Left hindlimb (tissue), 1 donor: ENCODE results near the gene HS3ST2.
"Not testable (repeated sequence)": the region's sequence is repeated elsewhere in the genome, so short reads cannot be mapped to it uniquely, and the experiment has no call there.

Source experiments
- DNase-seq: peaks from one replicate; pipeline ENCODE4 v3.0.0-alpha.2; 2018

The HS3ST2 gene

DNA sequence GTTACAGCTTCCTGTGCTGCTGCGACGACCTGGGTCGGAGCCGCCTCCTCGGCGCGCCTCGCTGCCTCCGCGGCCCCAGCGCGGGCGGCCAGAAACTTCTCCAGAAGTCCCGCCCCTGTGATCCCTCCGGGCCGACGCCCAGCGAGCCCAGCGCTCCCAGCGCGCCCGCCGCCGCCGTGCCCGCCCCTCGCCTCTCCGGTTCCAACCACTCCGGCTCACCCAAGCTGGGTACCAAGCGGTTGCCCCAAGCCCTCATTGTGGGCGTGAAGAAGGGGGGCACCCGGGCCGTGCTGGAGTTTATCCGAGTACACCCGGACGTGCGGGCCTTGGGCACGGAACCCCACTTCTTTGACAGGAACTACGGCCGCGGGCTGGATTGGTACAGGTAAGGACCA, 746 bp downstream of the HS3ST2 start:
- peak; percentile 29 for DNase-seq

DNA sequence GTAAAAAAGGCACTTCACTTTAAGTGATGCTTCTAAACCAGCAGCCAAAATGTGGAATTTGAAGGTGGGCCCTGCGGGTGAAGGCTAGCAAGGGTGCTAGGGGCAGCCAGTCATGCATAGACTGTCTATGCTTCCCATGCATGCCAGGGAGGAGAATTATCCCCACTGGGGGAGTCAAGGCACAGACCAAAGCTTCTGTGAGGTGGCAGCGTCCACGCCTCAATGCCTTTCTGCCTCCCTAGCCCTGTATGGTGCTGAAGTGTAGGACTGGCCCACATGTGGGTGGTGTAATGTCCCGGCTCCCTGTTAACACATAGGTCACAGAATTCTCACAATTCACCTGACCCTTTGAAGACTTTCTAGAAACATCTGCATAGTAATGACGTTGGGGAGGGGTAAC, 1.9 kb downstream of the HS3ST2 start:
- DNase-seq: no peak

DNA sequence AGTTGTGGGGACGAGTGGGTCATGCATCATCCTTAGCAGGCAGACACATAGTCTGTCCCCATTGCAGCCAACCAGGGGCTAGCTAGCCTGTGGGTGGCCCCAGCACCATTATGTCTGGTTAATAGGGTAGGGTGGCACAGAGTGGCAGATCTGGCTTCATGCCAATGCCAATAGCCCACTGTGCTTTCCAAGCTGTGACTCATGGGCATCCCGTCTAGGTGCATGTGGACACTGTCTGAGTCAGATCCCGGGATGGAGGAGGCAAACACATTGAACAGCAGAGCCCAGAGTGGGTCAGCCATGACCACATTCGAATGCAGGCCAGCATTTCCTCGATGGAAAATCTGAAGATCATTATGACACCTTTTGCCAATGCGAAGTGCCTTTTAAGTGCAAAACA, 2.5 kb downstream of the HS3ST2 start:
- no peak for DNase-seq

DNA sequence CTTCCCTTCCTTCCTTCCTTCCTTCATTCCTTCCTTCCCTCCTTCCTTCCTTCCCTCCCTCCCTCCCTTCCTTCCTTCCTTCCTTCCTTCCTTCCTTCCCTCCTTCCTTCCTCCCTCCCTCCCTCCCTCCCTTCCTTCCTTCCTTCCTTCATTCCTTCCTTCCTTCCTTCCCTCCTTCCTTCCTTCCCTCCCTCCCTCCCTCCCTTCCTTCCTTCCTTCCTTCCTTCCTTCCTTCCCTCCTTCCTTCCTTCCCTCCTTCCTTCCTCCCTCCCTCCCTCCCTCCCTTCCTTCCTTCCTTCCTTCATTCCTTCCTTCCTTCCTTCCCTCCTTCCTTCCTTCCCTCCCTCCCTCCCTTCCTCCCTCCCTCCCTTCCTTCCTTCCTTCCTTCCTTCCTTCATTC, 4.8 kb downstream of the HS3ST2 start:
- DNase-seq: not testable (repeated sequence)

DNA sequence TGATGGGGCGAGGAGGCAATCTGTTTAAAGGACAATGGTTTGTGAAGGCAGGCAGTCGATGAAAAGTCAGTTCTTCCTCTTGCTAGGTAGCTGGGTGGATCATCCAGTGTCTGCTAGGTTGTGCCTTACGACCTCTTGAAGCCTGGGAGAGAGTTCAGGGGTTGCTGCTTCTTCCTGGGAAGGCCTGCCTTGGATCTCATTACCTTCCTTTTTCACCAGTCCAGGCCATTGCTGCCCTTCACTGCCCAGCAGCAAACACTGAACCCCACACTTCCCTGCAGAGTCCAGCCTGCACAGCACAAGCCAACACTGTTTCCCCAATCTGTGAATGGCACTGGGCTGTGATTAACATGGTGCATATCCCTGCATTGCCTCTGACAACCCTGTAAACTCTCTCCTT, 24.7 kb downstream of the HS3ST2 start:
- DNase-seq: no peak

DNA sequence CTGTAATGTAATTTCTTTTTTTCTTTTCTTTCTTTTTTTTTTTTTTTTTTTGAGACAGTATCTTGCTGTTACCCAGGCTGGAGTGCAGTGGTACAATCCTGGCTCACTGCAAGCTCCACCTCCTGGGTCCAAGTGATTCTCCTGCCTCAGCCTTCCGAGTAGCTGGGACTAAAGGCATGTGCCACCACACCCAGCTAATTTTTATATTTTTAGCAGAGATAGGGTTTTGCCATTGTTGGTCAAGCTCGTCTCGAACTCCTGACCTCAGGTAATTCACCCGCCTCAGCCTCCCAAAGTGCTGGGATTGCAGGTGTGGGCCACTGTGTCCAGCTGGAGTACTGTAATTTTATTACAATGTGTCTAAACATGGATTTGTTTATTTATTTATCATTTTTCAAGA, 28.1 kb downstream of the HS3ST2 start:
- DNase-seq: not testable (repeated sequence)

DNA sequence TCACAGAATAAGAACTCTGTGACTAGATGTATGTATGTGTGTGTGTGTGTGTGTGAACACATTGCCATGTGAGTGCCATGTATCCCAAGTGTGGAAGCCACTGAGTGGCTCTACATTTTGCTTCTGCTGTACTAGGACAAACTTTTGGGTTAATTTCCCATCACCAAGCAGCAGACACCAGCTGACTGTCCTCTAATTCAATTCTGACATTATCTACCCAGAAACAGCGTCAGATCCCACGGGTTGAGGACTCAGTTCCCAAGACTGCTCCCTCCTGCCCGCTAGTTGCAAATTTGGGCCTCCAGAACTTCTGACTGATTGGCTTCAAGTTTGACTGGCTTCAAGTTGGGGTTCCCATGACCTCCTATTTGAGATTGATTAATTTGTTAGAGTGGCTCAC, 29.2 kb downstream of the HS3ST2 start:
- no peak for DNase-seq

DNA sequence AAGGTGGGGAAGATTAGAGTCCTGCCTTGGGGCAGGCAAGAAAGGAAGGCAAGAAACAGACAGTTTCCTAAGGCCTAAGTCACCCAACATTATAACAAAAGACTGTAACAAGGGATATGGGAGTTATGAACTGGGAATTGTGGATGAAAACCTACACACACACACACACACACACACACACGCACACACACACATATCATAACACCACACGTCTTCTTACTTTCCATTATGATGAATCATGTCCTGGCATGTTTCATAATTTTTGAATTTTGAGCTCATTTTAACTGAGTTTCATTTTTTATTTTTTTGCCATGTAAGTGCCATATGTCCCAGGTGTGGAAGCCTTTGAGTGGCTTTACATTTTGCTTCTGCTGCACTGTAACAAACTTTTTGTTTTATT, 29.9 kb downstream of the HS3ST2 start:
- DNase-seq: no peak

DNA sequence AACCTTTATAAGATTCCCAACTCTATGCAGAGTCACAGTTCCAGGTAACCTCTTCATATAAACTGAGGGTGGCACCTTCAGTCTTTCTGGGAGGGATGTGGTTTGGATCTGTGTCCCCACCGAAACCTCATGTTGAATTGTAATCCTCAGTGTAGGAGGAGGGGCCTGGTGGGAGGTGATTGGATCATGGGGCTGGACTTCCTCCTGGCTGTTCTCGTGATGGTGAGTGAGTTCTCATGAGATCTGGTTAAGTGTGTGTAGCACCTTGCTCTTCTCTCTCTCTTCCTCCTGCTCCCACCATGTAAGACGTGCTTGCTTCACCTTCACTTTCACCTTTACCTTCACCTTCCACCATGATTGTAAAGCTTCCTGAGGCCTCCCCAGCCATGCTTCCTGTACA, 30.5 kb downstream of the HS3ST2 start:
- no peak for DNase-seq

DNA sequence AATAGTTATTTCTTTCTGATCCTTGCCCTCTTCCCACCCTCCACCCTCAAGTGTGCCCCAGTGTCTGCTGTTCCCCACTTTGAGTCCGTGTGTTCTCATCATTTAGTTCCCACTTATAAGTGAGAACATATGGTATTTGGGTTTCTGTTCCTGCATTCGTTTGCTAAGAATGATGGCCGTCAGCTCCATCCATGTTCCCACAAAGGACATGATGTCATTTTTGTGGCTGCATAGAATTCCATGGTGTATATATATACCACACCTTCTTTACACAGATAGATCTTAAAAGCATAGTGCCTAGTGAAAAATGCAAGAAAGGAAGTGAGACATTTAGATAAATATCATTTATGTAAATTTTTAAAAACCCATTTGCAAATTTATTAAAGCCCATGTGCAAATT, 33.1 kb downstream of the HS3ST2 start:
- DNase-seq: no peak

DNA sequence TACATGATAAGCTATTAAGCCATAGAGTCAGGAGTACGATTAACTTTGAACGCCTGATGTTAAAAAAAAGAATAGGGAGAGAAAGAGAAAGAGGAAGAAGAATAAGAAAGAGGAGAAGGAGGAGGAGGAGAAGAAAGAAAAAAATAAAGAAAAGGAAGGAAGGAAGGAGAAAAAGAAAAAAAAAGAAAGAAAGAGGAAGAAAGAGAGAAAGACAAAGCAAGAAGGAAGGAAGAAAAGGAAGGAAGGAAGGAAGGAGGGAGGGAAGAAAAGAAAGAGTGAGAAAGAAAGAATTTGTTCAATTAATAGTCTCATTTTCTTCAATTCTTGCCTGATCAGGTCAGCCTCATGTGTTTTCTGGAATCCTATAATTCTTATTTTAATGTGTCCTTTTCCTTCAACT, 33.7 kb downstream of the HS3ST2 start:
- DNase-seq: no peak

DNA sequence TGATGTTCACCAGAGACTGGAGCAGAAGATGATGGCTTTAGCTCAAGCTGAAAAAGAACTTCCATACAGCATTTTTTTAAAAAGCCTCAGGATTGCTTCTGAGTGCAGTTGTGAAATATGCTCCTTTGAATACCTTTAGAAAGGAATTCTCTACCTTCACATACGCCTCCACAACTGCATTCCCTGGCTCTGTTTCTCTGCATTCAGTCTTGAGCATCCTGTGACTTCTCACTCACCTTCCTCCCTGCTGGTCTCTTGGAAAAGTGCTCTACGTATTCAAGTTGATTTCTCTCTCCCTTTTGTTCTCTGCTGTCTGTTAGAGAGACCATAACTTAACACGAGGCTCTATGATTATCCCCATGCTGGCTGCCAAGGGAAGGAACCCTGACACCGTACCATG, 34.5 kb downstream of the HS3ST2 start:
- no peak for DNase-seq

DNA sequence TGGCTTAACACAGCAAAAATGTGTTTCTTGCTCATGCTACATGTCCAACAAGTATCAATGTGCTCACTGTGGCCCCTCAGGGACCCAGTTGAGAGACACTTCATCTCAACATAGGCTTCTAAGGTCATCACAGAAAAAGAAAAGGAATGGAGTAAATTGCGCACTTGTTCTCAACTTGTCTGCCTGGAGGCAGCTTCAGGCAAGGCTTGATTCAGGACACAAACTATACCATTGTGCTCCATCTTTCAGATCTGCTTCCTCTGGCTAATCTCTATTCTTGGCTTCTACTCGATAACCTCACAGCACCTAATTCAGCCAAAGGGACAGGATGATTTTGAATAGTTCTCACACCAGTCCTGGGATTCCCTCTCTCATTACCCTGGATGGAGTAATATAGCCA, 35.6 kb downstream of the HS3ST2 start:
- no peak for DNase-seq

DNA sequence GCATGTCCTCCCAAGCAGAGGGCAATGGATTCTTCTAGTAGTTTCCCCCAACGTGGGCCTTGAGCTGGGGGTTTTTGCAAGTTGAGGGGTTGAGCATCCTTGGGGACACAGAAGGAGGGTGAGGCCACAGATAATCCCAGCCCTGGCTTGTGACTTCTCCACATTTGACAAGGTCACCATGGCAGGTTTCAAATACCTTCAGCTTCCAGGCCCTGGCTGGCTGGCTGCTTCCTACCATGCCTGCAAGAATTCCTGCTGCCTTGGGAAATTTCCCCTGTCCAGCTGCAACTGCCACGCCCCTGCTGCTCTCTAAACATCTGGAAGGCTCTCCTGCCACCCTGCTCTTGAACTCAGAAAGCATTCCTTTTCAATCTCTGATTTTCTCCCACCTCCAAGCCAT, 41.3 kb downstream of the HS3ST2 start:
- DNase-seq: no peak

DNA sequence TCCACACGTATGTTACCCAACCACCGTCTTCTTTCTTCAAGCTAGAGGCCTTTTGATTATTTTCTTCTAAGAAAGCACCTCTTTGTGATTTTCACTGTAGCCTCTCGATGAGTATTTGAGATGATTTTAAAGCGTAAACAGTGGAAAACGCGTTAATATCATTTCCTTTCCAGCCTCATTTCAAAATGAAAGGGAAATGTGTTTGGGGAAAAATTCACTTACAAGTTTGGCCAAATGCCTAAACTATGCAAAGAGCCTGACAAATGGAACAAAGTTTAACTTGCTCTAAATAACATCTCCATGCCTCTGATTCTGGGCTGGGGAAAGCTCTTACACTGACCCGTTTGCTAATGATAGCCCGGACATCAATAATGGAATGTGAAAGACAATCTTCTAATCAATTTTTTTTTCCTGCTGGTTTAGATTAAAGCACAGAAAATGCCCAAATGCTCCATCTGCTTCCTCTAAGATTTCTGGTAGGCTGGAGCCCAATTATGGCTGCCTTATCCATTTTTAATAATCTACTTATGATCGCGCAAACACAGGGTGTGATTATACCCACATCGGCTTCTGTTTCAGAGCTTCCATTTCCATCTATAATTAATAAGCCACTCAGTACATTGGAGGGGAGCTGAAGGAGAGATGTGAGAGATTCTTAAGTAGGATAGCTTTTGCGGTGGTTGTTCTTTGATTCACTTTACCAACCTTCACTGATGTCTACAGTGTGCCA, 43.5 kb downstream of the HS3ST2 start:
- no peak for DNase-seq

DNA sequence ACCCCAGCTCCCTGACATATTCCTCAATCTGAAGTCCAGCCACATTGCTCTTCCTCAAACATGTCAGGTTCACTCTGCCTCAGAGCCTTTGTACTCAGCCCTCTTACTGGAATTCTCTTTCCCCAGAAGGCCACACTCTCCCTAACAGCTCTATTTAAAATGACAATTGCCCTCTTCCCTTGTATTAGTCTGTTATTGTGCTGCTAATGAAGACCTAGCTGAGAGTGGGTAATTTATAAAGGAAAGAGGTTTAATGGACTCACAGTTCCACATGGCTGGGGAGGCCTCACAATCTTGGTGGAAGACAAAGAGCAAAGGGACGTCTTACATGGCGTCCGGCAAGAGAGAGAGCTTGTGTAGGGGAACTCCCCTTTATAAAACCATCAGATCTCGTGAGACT, 46.0 kb downstream of the HS3ST2 start:
- DNase-seq: no peak

DNA sequence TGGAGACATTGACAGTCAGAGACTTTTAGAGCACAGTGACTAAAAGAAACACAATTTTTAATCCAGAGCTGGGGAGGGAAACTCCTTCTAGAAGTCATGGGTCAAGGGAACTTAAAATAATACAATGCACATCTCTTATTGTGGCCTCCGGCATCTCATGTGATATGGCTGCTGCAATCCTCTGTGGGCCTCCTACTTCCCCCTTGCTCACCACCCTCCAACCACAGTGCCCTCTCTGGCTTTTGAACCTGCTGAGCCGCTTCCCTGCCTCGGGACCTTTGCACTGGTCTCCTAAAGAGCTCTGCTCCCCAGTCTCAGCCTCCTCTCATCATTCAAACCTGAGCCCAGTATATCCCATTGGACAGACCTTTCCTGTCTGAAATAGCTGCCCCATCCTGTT, 47.6 kb downstream of the HS3ST2 start:
- DNase-seq: no peak

DNA sequence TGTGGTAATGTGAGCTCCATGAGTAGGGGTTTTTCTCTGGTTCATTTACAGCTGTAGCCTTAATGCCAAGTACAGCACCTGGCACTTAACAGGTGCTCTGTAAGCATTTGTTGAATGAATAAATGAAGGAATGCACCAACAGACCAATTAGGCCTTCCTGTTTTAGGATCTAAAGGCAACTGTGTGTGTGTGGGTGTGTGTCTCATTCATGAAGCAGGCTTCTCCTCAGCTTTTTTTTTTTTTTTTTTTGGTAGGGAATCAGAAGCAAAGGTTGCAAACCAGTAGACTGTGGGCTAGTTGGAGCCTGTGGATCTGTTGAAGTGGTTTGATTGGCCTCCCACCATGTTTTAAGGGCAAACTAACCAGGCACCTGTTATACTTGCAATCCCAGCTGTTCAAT, 48.1 kb downstream of the HS3ST2 start:
- no peak for DNase-seq

DNA sequence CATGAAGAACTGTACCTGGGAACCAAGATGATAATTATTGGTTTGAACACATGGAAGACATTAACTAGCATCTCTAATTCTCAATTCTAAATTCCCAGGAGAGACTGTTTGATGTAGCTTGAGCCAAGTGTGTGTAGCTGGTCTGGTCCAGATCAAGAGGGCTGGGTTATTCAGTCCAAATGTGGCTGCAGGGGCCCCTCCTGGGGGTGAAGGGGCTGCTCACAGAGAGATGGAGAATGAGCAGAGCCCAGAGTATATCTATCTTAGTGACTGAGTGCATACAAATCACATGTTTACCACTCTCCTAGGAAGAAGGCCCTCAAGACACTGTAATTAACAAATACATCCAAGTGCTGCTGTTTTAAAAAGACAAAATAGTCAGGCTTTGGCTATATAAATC, 50.4 kb downstream of the HS3ST2 start:
- no peak for DNase-seq

DNA sequence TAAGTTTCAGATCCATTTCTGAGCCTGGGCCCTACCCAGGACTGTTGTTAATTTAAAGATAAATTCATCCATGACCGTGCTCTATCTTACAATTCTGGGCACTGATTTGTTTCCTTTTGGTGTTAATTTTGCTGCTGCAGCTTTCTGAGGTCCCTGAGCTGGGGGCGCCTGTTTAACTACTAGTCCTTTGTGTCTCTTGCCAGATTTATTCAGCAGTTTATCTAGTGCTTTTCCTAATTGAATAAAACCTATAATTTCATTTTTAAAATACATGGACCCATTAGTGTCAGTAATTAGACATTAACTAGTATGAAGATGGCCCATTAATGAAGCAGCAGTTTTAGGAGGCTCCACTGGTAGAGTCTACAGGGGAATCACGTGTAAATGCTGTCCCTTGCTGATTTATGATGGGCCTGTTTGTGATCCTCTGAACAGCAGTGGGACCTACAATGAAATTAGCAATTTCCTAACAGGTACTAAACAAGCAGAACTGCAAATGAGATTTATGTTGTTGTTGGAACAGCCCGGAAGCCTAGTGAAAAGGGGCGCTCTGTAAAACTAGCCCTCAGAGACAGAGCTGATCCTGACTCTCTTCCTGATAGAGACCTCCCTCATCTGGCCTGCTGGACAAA, 54.7 kb downstream of the HS3ST2 start:
- no peak for DNase-seq

DNA sequence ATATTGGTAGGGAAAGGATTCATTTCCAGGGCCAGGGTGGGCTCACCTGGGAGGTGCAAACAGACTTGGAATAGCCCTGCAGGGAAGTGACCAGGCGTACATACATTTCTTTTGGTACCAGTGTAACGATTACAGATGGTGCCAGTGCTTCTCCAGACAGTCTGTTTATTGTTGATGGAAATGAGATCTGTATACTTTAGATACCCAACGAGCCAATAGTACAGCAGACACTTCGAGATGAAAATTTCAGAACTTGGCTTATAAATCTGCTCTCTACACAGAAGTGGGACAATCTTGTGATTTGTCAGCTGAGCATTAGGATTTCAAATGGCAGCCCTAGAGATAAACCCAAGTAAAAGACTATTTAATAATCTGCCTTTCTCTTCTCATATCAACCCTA, 57.9 kb downstream of the HS3ST2 start:
- no peak for DNase-seq

DNA sequence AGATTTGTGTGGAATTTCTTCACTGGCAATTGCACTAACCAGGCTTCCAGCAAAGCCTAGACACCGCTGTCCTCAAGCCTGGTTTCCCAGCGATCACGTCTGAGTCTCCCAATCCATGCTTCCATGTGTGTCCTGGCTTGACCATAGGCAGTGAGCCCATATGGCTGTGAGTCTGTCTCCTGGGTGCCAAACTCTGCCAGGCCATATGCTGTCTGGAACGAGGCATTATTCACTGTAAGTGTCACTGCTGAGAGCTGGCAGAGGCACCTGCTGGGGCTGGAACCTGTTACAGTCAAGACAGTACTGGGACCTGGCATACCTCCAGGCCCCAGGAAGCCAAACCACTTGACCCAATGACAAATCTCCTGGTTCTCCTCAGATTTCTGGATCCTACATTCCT, 60.4 kb downstream of the HS3ST2 start:
- no peak for DNase-seq

DNA sequence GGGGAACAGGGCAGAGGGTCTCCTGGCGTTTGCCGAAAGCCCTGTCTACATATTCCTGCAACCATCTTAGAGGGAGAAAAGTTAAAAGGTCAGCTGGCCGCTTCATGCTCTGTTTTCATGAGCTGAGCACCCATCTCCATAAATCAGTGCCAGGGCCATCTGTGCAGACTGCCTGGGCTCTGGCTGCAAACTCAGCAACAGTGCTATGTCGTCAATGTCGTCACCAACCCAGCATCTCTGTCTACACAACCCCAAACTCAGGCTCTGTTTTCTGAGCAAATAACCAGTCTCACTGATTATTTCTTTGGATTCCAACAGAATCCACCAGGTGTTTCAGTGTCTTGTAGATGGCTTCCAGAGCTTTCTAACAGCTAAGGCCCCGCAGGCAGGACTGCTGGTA, 65.0 kb downstream of the HS3ST2 start:
- no peak for DNase-seq

DNA sequence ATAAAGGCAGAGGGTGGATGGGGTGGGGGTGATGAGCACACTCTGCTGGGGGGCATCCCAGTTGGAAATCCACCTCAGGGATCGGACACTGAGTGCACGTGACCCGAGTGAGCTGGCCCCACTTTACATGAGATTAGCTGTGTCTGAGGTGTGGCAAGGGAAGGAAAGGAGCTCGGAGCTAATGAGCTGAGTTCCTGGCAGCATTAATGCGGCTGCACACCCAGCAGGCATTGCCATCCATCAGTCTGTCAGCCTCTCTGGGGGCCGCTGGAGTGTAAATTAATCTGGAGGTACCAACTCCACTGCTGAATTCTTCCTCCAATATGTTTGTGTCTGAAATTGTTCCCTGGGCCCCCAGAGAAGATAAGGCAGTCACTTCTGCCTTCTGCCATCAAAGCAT, 65.5 kb downstream of the HS3ST2 start:
- no peak for DNase-seq

DNA sequence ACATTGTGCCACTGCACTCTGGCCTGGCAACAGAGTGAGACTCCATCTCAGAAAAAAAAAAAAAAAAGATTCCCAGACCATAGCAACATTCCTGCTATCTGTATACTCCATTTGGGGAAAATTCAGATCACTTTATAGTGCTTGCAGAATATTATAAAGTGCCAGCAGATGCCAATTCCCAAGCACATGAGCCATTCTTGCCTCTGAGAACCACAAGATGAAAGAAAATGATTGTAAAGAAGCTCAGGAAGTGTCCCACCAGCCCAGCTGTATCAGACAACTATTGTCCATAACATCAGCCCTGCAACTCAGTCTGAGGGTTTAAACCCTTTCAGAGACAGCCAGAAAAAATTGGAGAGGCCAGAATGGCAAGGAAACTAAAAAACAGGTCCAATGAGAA, 69.0 kb downstream of the HS3ST2 start:
- DNase-seq: no peak
